DOHH2 (cell line): Measurements from ENCODE around the gene C1QBP.
A peak's percentile ranks its signal among the peaks of the same experiment; 100 is the strongest.

Source experiments
- H3F3A ChIP-seq: fragments of 200-600 bp; sonication (generic), shearing (Covaris generic); 2 replicates; pipeline ENCODE4 v1.6.0; 2016; ENCODE audit warnings: antibody characterized with exemption, mild to moderate bottlenecking; ENCODE audit not compliant: control insufficient read depth, insufficient read depth
- H3K27ac ChIP-seq: fragments of 200-600 bp; sonication (generic); 2 replicates; pipeline ENCODE4 v1.5.1; 2014; ENCODE audit warnings: low read depth, mild to moderate bottlenecking, low read length, moderate library complexity
- H3K27me3 ChIP-seq: fragments of 200-600 bp; sonication (generic); 2 replicates; pipeline ENCODE4 v1.6.1; 2014; ENCODE audit warnings: mild to moderate bottlenecking, low read length, mixed read lengths; ENCODE audit not compliant: control insufficient read depth
- H3K36me3 ChIP-seq: fragments of 200-600 bp; sonication (generic); 2 replicates; pipeline ENCODE4 v1.6.1; 2014; ENCODE audit warnings: mild to moderate bottlenecking, low read length, moderate library complexity, mixed read lengths; ENCODE audit not compliant: control insufficient read depth
- H3K4me1 ChIP-seq: fragments of 200-600 bp; sonication (generic); 2 replicates; pipeline ENCODE4 v1.6.1; 2014; ENCODE audit warnings: mild to moderate bottlenecking, low read length, mixed read lengths; ENCODE audit not compliant: control insufficient read depth
- H3K4me2 ChIP-seq: fragments of 200-600 bp; sonication (generic); 2 replicates; pipeline ENCODE4 v1.6.0; 2014; ENCODE audit warnings: mild to moderate bottlenecking, low read length, moderate library complexity
- H3K4me3 ChIP-seq: fragments of 200-600 bp; sonication (generic); 2 replicates; pipeline ENCODE4 v1.5.1; 2014; ENCODE audit warnings: mild to moderate bottlenecking, low read length, mixed read lengths
- H3K79me2 ChIP-seq: fragments of 200-600 bp; sonication (generic); 2 replicates; pipeline ENCODE4 v1.6.1; 2014; ENCODE audit warnings: mild to moderate bottlenecking, low read length, mixed read lengths; ENCODE audit not compliant: control insufficient read depth
- H3K9me2 ChIP-seq: fragments of 200-600 bp; sonication (generic); replicated peaks from 2 replicates; pipeline ENCODE4 v1.6.1; 2014; ENCODE audit warnings: mild to moderate bottlenecking, low read length, mixed read lengths; ENCODE audit not compliant: control insufficient read depth
- H3K9me3 ChIP-seq: fragments of 200-600 bp; sonication (generic); 2 replicates; pipeline ENCODE4 v1.6.1; 2014; ENCODE audit warnings: antibody characterized with exemption, low read length, mixed read lengths; ENCODE audit not compliant: control insufficient read depth, insufficient read depth
- H4K20me1 ChIP-seq: fragments of 200-600 bp; sonication (generic); 2 replicates; pipeline ENCODE4 v1.6.0; 2014; ENCODE audit warnings: low read depth, mild to moderate bottlenecking, antibody characterized with exemption, low read length, moderate library complexity; ENCODE audit not compliant: control insufficient read depth, insufficient read depth
- EZH2phosphoT487 ChIP-seq: fragments of 200-600 bp; sonication (generic); IDR thresholded peaks from 2 replicates; pipeline ENCODE4 v1.6.1; 2017; ENCODE audit warnings: borderline replicate concordance, mild to moderate bottlenecking, antibody characterized with exemption, low read length, moderate library complexity, mixed read lengths
- TF ChIP-seq, protein P1 (sequence below): fragments of 200-600 bp; sonication (generic); IDR thresholded peaks from one replicate; pipeline ENCODE4 v1.5.1; 2014; ENCODE audit warnings: antibody characterized with exemption, mild to moderate bottlenecking, low read depth, low read length; ENCODE audit not compliant: poor library complexity, severe bottlenecking

Gene C1QBP

DNA sequence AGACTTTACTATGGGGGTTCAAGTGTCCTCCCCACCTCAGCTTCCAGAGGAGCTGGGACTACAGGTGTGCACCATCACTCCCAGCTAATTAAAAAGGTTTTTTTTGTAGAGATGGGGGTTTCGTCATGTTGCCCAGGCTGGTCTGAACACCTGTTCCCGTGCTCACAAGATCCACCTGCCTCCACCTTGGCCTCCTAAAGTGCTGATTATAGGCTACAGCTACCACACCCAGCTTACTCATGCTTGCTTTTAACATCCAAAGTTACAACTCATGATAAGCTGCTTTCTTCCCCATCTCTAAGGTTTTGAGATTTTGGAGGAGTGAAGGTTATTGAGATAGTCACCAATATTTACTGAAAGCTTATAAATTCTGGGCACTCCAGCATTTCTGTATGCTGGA, 22.1 kb downstream of the C1QBP start:
- Histone ChIP-seq H3K4me2 (peak overlapping the region; percentile 90), H4K20me1 (peaks cover 16% of the 10 kb centered on the region; the same call in 1 of the 2 replicates), H3K4me3 (peak overlapping the region; percentile 93), H3K9me2 (no peaks in the 10 kb centered on the region), H3F3A (peaks cover 5% of the 10 kb centered on the region), H3K36me3 (peaks cover 86% of the 10 kb centered on the region), H3K27ac (peak overlapping the region; percentile 9; the same call in 1 of the 2 replicates), H3K79me2 (peaks cover 92% of the 10 kb centered on the region), H3K27me3 (no peaks in the 10 kb centered on the region), H3K9me3 (no peaks in the 10 kb centered on the region), H3K4me1 (peaks cover 26% of the 10 kb centered on the region)
- TF ChIP-seq, protein P1, sequence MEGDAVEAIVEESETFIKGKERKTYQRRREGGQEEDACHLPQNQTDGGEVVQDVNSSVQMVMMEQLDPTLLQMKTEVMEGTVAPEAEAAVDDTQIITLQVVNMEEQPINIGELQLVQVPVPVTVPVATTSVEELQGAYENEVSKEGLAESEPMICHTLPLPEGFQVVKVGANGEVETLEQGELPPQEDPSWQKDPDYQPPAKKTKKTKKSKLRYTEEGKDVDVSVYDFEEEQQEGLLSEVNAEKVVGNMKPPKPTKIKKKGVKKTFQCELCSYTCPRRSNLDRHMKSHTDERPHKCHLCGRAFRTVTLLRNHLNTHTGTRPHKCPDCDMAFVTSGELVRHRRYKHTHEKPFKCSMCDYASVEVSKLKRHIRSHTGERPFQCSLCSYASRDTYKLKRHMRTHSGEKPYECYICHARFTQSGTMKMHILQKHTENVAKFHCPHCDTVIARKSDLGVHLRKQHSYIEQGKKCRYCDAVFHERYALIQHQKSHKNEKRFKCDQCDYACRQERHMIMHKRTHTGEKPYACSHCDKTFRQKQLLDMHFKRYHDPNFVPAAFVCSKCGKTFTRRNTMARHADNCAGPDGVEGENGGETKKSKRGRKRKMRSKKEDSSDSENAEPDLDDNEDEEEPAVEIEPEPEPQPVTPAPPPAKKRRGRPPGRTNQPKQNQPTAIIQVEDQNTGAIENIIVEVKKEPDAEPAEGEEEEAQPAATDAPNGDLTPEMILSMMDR = no peak
- TF ChIP-seq EZH2phosphoT487 = no peak

DNA sequence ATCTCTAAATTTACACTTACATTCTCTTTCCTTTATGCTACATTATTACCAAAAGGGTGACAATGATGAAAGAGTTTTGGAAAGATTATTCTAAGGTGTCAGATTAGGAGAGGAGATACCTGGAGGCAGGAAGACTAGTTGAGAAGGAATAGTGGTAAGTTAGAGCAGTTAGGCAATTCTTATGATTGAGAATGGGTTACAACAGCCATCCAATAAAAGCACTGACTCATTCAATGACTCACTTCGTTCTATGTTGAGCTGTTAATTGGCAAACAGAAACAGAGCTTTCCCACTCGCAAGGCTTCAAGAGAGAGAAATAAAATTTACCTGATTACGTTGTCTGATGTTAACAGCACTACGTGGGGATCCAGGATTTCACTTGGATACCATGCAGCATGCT, 25.3 kb downstream of the C1QBP start:
- Histone ChIP-seq H3K27me3 (no peaks in the 10 kb centered on the region), H3K27ac (no peak overlapping the region), H3K4me3 (no peak overlapping the region), H3K79me2 (peaks cover 85% of the 10 kb centered on the region), H4K20me1 (peaks cover 16% of the 10 kb centered on the region; the same call in 1 of the 2 replicates), H3K4me1 (peaks cover 14% of the 10 kb centered on the region), H3K4me2 (no peak overlapping the region), H3F3A (peaks cover 4% of the 10 kb centered on the region), H3K36me3 (peaks cover 91% of the 10 kb centered on the region), H3K9me3 (no peaks in the 10 kb centered on the region), H3K9me2 (no peaks in the 10 kb centered on the region)
- TF ChIP-seq, protein P1 = no peak
- TF ChIP-seq EZH2phosphoT487 = no peak

DNA sequence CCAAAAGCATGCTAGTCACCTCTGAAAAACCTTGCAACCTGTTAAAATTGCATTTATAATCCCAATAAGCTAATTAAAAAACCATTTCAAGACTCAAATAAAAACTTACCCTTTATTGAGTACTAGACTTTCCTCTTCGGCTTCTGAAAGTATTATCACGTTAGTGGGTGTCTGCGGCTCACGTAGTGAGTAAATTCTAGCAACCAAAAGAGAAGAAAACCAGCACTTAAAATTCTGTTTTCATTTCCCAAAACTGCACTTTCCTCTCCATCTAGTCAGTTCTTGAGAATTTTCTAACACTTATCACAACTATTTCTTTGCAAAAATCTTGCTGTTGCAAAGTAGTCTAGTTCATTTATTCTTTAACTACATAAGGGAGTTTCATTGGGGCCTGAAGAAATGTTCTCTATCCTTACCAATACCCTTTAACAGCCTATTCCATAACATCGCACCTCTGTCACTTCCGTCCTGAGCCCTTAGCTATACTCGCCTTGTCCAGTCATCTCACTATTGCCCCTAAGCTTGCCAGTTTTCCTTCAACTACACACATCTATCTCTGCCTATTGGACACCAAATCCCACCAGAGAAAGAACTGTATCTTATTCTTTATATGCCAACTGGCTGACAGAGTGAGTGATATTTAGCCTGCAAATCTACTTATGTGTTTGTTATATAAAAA, 28.2 kb downstream of the C1QBP start:
- no peak overlapping the region for H3K4me3 ChIP-seq
- no peaks in the 10 kb centered on the region for H3K27me3 ChIP-seq
- H3K4me2 ChIP-seq = no peak overlapping the region
- no peaks in the 10 kb centered on the region for H3K9me3 ChIP-seq
- H4K20me1 ChIP-seq = peaks cover 7% of the 10 kb centered on the region; the same call in 1 of the 2 replicates
- H3K27ac ChIP-seq = no peak overlapping the region
- H3F3A ChIP-seq = no peaks in the 10 kb centered on the region
- H3K4me1 ChIP-seq = no peaks in the 10 kb centered on the region
- peaks cover 94% of the 10 kb centered on the region for H3K36me3 ChIP-seq
- H3K9me2 ChIP-seq = no peaks in the 10 kb centered on the region
- TF ChIP-seq, protein P1 = no peak
- no peak for TF ChIP-seq EZH2phosphoT487
- H3K79me2 ChIP-seq = peaks cover 79% of the 10 kb centered on the region
